A549 (cell line): ENCODE data around the gene PTPN14.

Experiments used
- FOSL2 ChIP-seq, 2 experiments: fragments of 450-650 bp in 1 of 2; fragments of >200 bp in 1 of 2; sonication (Bioruptor Twin) in 1 of 2; formaldehyde crosslinking; IDR thresholded peaks; 2 replicates each; pipeline versions ENCODE4 v1.5.0 to v1.6.1; 2016 to 2020; ENCODE audit warnings: mild to moderate bottlenecking in 1 of 2, moderate library complexity in 1 of 2
- HDAC2 ChIP-seq: fragments of 200-600 bp; sonication (generic); IDR thresholded peaks from 2 replicates; pipeline ENCODE4 v1.6.1; 2016
- RAD21 ChIP-seq, 2 experiments: fragments of >200 bp in 1 of 2; sonication (Bioruptor Twin) in 1 of 2; formaldehyde crosslinking in 1 of 2; IDR thresholded peaks in 1 of 2; conservative IDR thresholded peaks in 1 of 2; 2 replicates in 1 of 2; 3 replicates in 1 of 2; pipeline ENCODE4 v1.6.1; 2012 to 2018; ENCODE audit warnings: inconsistent platforms in 1 of 2

GRCh38 chr1:214337015-214337414 lies 214.4 kb downstream of the PTPN14 start:
- no peak for TF ChIP-seq RAD21 (conservative IDR thresholded peaks at IDR 0.05 in 1 of 2, IDR thresholded peaks at IDR 0.05 in 1 of 2)
- TF ChIP-seq HDAC2, result no peak
- TF ChIP-seq FOSL2 (IDR thresholded peaks at IDR 0.05), result no peak
- no peak for TF ChIP-seq FOSL2 (CRISPR knock-in tag; IDR thresholded peaks at IDR 0.05)
